Calu3 (cell line): Measurements from ENCODE around the gene HIC1. TPM values are rescaled to one million over a fixed set of nuclear protein-coding genes. Genes with fewer than 3 reads are reported as not detected.

Experiments used
- BruUV-seq: library from RNA; stranded (reverse); fragments of 400-500 nt; replicated peaks from 2 replicates; lab custom pipeline; 2021; lab: Mats Ljungman, UMichigan
- CTCF ChIA-PET: fragments of 300-600 bp; sonication (Branson Sonifier 250); formaldehyde crosslinking; loops from one replicate; lab custom pipeline; 2022; ENCODE audit warnings: antibody characterized with exemption; lab: Charles Lee
- DNase-seq: peaks from one replicate; pipeline ENCODE4 v3.0.0; 2022
- H3K27ac Mint-ChIP-seq: one replicate; pipeline ENCODE4 v1.8.0; 2022; ENCODE audit warnings: mixed read lengths; ENCODE audit not compliant: unreplicated experiment
- H3K27me3 Mint-ChIP-seq: one replicate; pipeline ENCODE4 v1.8.0; 2022; ENCODE audit warnings: mixed read lengths; ENCODE audit not compliant: unreplicated experiment
- H3K36me3 Mint-ChIP-seq: one replicate; pipeline ENCODE4 v1.8.0; 2022; ENCODE audit warnings: mild to moderate bottlenecking, moderate library complexity, mixed read lengths; ENCODE audit not compliant: insufficient read depth, unreplicated experiment
- H3K4me1 Mint-ChIP-seq: one replicate; pipeline ENCODE4 v1.8.0; 2022; ENCODE audit warnings: mild to moderate bottlenecking, low read depth, mixed read lengths; ENCODE audit not compliant: unreplicated experiment
- H3K4me3 Mint-ChIP-seq: one replicate; pipeline ENCODE4 v1.8.0; 2022; ENCODE audit warnings: mild to moderate bottlenecking, low read depth, moderate library complexity, mixed read lengths; ENCODE audit not compliant: unreplicated experiment
- H3K9me3 Mint-ChIP-seq: one replicate; pipeline ENCODE4 v1.8.0; 2022; ENCODE audit warnings: low read depth, mixed read lengths; ENCODE audit not compliant: unreplicated experiment
- intact Hi-C: fragments of 100-400 bp; cut with micrococcal nuclease; formaldehyde crosslinking; loops from one replicate; pipeline ENCODE4 v1.10.0; 2022; ENCODE audit not compliant: unreplicated experiment
- total RNA-seq: library from RNA; stranded (reverse); gene quantifications from 2 replicates; pipeline ENCODE4 v1.2.3, GENCODE V29; 2022
- TF ChIP-seq, protein P1 (sequence below): fragments of 200-600 bp; IDR thresholded peaks from one replicate; pipeline ENCODE4 v1.8.0; 2022; ENCODE audit warnings: antibody characterized with exemption; ENCODE audit not compliant: unreplicated experiment

HIC1 gene
- total RNA-seq, 1 experiment from 2014 or later, result 1.2 TPM

DNA sequence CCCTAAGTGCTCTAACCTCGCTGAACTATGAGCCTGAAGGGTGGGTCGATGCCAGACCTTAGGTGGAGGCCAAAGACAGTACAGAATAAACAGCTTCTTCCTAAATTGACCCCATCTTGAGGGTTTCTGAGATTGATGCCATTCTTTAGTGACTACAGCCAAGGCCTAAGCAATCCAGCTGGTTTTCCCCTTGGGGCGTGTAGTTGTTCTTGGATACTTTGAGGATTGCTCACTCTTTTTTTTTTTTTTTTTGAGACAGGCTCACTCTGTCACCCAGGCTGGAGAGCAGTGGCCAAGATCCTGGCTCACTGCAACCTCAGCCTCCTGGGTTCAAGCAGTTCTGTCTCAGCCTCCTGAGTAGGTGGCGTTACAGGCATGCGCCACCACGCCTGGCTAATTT is 11.1 kb upstream of the HIC1 start:
- Mint-ChIP-seq H3K27me3 (no peaks in the 10 kb centered on the region), H3K4me1 (peaks cover 10% of the 10 kb centered on the region), H3K27ac (no peak overlapping the region), H3K9me3 (no peaks in the 10 kb centered on the region), H3K36me3 (peaks cover 31% of the 10 kb centered on the region), H3K4me3 (no peak overlapping the region)
- intact Hi-C loops, result no loop called here
- TF ChIP-seq, protein P1, sequence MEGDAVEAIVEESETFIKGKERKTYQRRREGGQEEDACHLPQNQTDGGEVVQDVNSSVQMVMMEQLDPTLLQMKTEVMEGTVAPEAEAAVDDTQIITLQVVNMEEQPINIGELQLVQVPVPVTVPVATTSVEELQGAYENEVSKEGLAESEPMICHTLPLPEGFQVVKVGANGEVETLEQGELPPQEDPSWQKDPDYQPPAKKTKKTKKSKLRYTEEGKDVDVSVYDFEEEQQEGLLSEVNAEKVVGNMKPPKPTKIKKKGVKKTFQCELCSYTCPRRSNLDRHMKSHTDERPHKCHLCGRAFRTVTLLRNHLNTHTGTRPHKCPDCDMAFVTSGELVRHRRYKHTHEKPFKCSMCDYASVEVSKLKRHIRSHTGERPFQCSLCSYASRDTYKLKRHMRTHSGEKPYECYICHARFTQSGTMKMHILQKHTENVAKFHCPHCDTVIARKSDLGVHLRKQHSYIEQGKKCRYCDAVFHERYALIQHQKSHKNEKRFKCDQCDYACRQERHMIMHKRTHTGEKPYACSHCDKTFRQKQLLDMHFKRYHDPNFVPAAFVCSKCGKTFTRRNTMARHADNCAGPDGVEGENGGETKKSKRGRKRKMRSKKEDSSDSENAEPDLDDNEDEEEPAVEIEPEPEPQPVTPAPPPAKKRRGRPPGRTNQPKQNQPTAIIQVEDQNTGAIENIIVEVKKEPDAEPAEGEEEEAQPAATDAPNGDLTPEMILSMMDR, result no peak
- no TSS peak for BruUV-seq
- CTCF ChIA-PET, result interaction anchor here (0.6 kb wide), 2 partner anchors 124 to 153 kb away, joined by 3 to 7 read pairs; no protein-coding TSS in a partner anchor
- peak; percentile 14 for DNase-seq

DNA sequence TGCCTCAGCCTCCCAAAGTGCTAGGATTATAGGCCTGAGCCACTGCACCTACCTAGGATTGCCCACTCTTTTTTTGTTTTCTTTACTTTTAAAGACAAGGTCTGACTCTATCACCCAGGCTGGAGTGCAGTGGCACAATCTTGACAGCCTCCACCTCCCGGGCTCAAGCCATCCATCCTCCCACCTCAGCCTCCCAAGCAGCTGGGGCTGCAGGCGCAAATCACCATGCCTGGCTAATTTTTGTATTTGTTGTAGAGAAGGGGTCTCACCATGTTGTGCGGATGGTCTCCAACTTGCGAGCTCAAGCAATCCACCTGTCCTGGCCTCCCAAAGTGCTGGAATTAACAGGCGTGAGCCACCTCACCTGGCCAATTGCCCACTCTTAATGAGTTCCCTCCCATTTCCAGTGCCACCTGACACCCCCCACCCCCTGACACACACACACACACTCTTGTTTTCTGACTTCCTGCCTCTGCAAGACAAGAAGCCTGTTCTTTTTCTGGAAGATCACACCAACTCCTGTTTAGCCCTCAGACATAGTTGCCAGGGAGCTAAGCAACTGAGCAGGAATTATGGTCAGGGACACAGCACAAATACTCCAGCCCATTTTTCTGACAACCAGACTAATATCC is 10.5 kb upstream of the HIC1 start:
- H3K27ac Mint-ChIP-seq, result no peak overlapping the region

DNA sequence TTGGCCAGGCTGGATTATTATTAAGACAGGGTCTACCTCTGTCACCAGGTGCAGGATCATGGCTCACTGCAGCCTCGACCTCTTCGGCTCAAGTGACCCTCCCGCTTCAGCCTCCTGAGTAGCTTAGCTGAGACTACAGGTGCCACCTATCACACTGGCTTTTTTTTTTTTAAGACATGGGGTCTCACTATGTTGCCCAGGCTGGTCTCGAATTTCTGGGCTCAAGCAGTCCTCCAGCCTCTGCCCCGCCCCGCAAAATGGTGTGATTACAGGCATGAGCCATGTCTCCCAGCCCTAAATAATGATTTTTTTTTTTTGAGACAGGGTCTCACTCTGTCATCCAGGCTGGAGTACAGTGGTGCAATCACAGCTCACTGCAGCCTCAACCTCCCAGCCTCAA is 7.3 kb upstream of the HIC1 start:
- TF ChIP-seq, protein P1, result no peak
- peaks cover 29% of the 10 kb centered on the region for H3K36me3 Mint-ChIP-seq
- intact Hi-C loops, result no loop called here
- BruUV-seq, result no TSS peak
- H3K9me3 Mint-ChIP-seq, result no peaks in the 10 kb centered on the region
- peaks cover 18% of the 10 kb centered on the region for H3K4me1 Mint-ChIP-seq
- no peak overlapping the region for H3K4me3 Mint-ChIP-seq
- no peak overlapping the region for H3K27ac Mint-ChIP-seq
- no peak for DNase-seq
- H3K27me3 Mint-ChIP-seq, result peaks cover 18% of the 10 kb centered on the region
- CTCF ChIA-PET, result no interaction called here

More for the DNA sequence above, 10.5 kb upstream of the HIC1 start:
- peaks cover 36% of the 10 kb centered on the region for H3K36me3 Mint-ChIP-seq
- peaks cover 10% of the 10 kb centered on the region for H3K4me1 Mint-ChIP-seq
- H3K9me3 Mint-ChIP-seq, result no peaks in the 10 kb centered on the region
- no peak for DNase-seq
- CTCF ChIA-PET, result interaction anchor here (0.6 kb wide), 2 partner anchors 154 to 517 kb away, joined by 7 read pairs; no protein-coding TSS in a partner anchor
- H3K4me3 Mint-ChIP-seq, result no peak overlapping the region
- TF ChIP-seq, protein P1, result no peak
- H3K27me3 Mint-ChIP-seq, result no peaks in the 10 kb centered on the region
- no TSS peak for BruUV-seq
- intact Hi-C loops, result no loop called here

DNA sequence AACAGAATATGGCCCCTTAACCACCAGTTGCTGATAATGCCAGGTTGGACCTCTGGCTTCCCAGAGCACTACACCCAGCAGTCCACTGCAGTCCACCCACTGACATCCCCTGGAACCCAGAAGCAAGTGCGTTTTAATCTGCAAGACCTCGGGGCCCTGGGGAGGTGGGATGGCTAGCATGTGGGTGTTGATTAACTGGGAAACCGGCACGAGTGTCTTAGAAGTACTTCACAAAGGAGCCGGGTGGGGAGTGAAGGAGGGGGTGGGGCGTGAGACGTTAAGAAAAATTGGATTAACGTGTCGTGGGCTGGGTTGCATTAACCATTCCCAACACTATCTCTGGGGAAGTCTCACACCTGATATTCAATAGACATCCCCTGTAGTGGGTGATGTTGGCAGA is 6.1 kb upstream of the HIC1 start:
- H3K27ac Mint-ChIP-seq, result no peak overlapping the region
- H3K27me3 Mint-ChIP-seq, result peaks cover 30% of the 10 kb centered on the region
- TF ChIP-seq, protein P1, result no peak
- peaks cover 27% of the 10 kb centered on the region for H3K36me3 Mint-ChIP-seq
- no peak for DNase-seq
- intact Hi-C loops, result no loop called here
- BruUV-seq, result TSS peak; percentile 62
- peaks cover 8% of the 10 kb centered on the region for H3K4me1 Mint-ChIP-seq
- H3K9me3 Mint-ChIP-seq, result no peaks in the 10 kb centered on the region
- peak overlapping the region; percentile 70 for H3K4me3 Mint-ChIP-seq
- CTCF ChIA-PET, result no interaction called here
